SK-N-DZ (cell line): ENCODE data around the gene PDE1A.
A peak's percentile ranks its signal among the peaks of the same experiment; 100 is the strongest.

Source experiments
- DNase-seq: peaks from one replicate; pipeline ENCODE4 v3.0.0-alpha.2; 2015; ENCODE audit warnings: low spot score

PDE1A gene

GRCh38 chr2:182208421-182208820, 218.4 kb downstream of the PDE1A start:
- no peak for DNase-seq

GRCh38 chr2:182207049-182207746, 219.6 kb downstream of the PDE1A start:
- no peak for DNase-seq

DNA sequence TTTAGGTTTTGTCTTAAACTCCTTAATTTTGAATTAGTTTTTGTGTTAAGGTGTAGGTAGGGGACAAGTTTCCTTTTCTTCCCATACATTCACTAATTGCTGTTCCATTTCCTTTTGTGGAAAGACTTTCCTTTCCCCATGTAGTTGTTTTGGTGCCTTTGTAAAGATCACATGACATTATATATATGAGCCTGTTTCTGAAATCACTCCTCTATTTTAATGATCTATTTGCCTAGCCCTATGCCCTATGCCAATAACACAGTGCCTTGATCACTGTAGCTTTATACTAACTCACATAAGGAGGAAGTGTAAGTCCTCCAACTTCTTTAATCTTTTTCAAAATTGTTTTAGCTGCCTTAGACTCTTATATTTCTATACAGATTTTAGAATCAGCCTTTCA, 229.3 kb downstream of the PDE1A start:
- no peak for DNase-seq

DNA sequence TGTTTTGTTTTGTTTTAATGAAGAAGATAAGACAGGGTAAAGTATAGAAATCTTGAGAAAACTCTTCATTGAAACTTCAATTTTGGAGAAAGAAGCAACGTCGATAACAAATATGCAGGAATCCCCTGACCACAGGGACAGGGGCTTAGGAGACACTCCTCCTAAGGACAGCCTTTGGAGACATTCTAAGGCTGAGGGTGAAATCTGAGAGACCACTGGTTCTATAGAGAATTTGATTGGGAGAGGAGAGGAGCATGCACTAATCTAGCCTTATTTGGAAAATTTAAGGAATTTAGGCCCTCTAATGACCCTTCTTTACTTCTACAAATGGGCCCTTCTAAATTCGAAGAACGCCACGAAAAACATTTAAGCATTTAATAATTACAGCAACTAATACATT, 233.5 kb downstream of the PDE1A start:
- DNase-seq, result no peak

DNA sequence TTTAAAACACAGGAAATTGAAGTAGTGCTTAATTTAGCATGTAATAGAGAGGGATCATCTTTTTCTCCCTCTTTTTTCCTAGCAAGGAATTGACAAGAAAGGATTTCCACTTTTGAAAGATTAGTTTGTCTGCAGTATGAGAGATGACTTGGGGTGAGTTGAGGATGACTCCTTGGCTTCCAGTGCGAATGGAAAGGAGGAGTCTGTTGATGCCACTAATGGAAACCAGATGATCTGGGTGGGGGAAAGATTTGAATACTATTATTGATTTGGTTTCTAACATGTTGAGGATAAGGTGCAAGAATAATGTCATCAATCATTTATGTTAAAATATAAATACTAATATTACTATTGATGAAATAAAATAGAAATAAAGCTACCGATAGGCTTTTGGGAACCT, 235.8 kb downstream of the PDE1A start:
- no peak for DNase-seq

DNA sequence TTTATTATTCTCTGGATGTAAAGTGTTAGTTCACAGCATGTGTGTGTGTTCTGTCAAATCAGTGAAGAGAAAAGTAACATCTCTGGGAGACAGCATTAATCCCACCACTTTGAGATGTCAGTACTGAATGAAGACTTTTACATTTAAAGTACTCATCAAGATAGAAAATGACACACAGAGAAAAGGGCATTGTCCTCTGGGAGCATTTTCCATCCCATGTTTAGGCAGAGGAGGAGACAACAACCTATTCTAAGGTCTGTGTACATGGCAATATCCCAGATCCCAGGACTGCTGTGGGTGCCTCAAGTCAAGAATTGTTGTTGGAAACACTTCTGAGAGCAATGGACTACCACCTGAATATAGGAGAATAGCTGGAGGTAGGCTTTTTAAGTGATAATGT, 239.7 kb downstream of the PDE1A start:
- no peak for DNase-seq

- peak; percentile 59 for DNase-seq
Measured at GRCh38 chr2:182186132-182186735, 240.6 kb downstream of the PDE1A start.

- no peak for DNase-seq
Measured at GRCh38 chr2:182182436-182182835, 244.4 kb downstream of the PDE1A start.

DNA sequence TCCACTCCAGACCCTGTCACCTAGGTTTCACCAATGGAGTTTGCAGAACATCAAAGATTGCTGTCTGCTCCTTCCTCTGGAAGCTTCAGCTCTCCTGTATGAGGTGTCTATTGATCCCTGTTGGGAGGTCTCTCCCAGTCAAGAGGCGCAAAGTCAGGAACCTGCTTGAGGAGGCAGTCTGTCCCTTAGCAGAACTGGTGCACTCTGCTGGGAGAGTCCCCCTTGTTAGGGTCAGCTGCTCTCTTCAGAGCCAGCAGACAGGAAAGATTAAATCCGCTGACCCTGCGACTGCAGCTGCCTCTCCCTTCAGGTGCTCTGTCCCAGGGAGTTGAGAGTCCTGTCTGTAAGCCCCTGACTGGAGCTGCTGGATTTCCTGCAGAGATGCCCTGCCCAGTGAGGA, 245.5 kb downstream of the PDE1A start:
- no peak for DNase-seq

DNA sequence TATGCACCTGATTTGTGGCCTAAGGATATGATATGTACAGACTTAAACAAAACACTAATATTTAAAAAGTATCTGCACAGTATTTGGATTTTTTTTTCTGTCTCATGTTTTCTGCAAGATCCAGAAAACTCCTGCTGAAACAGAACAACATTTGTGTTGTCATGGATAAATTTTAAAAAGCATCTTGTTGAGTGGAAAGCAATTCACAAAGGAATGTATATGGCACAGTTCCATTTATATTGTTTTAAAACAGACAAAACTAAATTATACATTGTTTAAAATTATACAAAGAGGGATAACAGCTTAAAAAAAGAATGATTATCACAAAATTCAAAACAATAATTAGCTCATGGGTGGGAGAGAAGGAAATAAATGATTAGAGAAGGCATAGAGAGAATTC, 247.7 kb downstream of the PDE1A start:
- no peak for DNase-seq

- DNase-seq, result no peak
Measured at GRCh38 chr2:182173944-182174622, 252.8 kb downstream of the PDE1A start.

- no peak for DNase-seq
Measured at GRCh38 chr2:182170341-182170740, 256.5 kb downstream of the PDE1A start.

DNA sequence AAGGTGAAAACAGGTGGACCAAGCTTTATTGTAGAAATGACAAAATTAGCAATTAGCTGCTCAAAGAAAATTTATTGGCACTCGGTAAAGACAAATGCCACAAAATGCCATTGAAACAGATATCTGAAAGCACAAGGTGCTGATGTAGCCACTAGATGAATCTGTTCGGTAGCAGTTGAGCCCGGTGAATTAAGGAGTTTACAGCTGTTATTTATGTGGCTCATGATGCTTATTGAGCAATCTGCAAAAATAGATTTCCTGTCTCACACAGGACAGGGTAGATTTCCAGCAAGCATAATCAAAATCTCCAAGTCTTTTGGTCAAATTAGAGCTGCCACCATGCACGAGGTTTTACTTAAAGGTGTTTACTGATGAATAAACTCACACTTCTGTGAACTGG, 259.0 kb downstream of the PDE1A start:
- DNase-seq, result no peak

GRCh38 chr2:182166841-182167240, 260.0 kb downstream of the PDE1A start:
- no peak for DNase-seq

DNA sequence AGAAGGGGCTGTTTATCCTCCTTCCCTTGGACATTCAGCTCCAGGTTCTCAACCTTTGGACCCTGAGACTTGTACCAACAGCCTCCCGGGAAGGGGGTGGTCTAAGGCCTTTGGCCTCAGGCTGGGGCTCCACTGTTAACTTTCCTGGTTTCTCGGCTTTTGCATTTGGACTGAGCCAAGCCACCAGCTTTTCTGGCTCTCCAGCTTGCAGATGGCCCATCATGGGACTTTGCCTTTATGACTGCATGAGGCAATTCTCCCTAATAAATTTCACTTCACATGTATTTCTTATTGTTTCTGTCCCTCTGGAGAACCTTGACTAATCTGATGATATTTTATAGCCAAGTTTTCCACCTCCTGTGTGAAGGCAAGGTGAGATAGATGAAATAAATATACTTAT, 260.4 kb downstream of the PDE1A start:
- DNase-seq, result no peak

DNA sequence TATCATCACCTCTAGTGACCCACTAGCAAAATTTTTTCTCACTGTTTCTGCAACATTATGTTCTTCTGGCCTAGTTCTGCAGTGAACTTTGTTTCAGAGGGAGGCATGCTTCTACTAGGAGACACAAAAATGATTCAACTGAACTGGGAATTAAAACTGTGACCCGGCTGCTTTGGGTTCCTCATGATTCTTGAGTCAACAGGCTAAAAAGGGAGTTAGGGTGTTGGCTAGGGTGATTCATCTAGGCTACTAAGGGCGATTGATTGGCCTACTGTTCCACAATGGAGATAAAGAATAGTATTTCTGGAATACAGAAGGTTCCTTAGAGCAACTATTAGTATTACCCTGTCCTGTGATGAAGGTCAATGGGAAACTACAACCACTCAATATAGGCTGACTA, 261.6 kb downstream of the PDE1A start:
- no peak for DNase-seq

DNA sequence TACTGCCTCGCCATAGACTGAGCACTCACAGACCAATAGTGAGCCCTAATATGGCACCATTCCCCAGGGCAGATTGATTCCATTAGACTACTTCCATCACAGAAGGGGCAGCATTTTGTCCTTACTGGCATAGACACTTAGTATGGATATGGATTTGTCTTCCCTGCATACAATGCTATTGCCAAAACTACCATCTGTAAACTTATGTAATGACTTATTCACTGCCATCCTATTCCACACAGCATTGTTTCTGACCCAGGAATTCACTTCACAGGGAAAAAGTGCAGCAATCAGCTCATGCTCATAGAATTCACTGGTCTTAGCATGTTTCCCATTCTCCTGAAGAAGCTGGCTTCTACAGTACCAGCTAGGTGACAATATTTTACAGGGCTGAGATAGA, 262.1 kb downstream of the PDE1A start:
- no peak for DNase-seq

- no peak for DNase-seq
Measured at GRCh38 chr2:182163878-182164277, 263.0 kb downstream of the PDE1A start.

DNA sequence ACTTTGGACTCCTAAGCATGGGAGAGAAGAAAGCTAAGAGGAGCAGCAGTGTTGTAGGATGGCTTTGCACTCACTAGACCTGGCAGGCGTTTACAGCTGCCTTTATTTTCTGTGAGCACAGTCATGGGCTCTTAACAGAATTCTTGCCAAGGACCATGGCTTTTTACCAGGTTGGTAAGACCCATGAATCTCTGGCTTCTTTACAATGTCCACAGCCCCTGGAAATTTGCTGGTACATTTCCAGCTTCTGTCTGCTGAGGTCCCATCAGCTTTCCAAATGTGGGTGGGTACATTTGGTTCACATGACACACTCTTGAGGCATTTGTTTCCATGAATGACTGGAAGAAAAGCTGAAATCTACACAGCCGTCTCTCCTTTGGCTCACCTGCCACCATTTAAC, 278.5 kb downstream of the PDE1A start:
- no peak for DNase-seq

- peak; percentile 82 for DNase-seq
Measured at GRCh38 chr2:182144776-182145165, 282.1 kb downstream of the PDE1A start.

DNA sequence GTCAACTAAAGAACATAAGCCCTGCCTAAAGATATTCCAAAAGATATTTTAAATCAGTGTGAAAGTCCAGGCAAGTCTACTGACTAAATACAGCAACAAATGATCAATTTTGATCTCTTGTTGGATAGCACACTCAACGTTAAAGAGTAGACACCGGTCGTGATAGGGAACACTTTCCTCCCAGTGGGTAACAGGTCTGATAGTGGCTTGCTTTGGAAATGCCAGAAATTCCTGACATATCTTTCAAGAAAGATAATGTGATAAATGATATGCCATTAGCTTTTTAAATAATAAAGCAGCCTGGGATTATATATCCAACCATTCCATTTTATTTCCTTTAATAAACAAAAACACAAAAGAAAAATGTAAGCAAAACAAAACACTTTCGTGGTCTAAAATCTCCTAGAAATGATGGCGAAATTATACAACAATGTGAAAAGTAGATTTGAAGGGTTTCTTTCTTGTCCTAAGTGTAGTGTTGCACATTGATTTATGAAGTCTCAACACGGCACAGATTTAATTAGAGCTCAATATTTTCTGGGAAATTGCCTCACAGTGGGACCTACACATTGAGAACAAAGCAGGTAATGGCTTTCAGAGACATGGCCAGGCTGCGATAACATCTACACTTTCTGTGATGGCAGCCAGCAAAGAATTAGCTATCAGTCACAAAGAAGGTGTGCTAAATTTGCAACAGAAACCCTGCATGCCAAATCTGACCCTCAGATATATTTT, 282.6 kb downstream of the PDE1A start:
- peak; percentile 94 for DNase-seq

- peak; percentile 48 for DNase-seq
Measured at GRCh38 chr2:182142062-182142461, 284.8 kb downstream of the PDE1A start.
